Esophagus squamous epithelium (tissue), 4 donors: ENCODE measurements around the gene ZMYND15.

Experiments
- CTCF ChIP-seq, 6 experiments: fragments of 450-650 bp in 4 of 6; fragments of 200-600 bp in 2 of 6; sonication (generic) in 2 of 6; IDR thresholded peaks; one replicate each; pipeline ENCODE4 v1.5.1; 2016 to 2019; ENCODE audit warnings: antibody characterized with exemption in 6 of 6, mild to moderate bottlenecking in 4 of 6, moderate library complexity in 4 of 6
- POLR2A ChIP-seq, 4 donors: fragments of 450-650 bp; IDR thresholded peaks; one replicate each; pipeline ENCODE4 v1.6.1; 2017; ENCODE audit warnings: antibody characterized with exemption in 4 of 4, mild to moderate bottlenecking in 4 of 4, moderate library complexity in 3 of 4

GRCh38 chr17:4769628-4770027 is 30.0 kb downstream of the ZMYND15 start:
- no peak for TF ChIP-seq CTCF (IDR thresholded peaks at IDR 0.05)
- no peak for TF ChIP-seq POLR2A (IDR thresholded peaks at IDR 0.05)
